ENCODE results near the gene OVCH1.

Gene OVCH1

DNA sequence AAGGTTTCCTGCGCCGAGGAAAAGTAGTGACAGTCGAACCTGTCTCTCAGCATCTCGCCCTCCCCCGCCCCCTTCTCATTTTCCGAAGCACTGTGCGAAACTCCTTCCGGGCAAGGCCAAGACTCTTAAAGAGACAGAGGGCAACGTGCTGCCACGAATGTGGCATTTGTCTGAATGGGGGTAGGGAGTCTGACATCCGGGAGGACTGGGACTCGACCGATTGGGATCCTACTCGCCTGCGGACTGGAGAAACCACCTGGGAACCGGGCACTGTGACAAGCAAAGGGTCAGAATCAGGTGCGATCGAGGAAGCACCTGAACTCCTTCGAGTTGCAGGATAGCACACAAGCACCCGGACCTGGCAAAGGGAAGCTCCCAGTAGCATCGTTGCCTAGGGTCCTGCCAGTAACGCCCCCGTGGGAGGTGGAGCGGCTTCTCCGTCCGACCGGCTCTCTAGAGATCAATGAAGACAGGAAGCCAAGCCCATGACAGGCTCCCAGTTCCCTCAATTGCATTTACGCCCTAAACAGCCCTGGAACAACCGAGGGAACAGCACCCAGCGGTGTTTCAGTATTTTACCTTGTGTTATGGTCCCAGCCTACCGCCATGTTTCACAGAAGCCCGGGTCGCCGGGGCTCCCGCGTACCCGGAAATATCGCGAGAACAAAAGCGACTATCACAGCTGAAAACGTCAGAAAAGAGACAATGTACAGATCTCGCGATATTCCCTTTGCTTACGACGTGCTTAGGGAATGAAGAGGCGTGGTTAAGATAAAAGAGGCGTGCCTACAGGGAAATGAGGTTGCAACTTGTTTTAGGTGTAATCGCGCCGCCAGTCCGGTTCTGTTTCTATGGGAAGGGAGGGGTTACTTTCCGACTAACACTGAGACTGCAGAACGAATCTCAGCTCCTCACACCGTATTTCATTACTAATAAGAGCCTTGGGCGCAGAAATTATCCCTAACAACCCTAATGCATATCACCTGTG lies 116.7 kb downstream of the OVCH1 start, which contains the start of gene ERGIC2:
ERGIC2 (minus strand) TSS at position 637 of the 988 bp plus-strand sequence. CDS start 9,539 bp downstream, outside the sequence.
- peak within 1 kb of the TSS; percentile 68 for H3K4me2 ChIP-seq (ENCODE audit: low read length)
- no peak for TF ChIP-seq CTCF (IDR thresholded peaks at IDR 0.05)
- H3K27me3 ChIP-seq (ENCODE audit: control insufficient read depth, insufficient read depth, low read length): no peaks in the 10 kb centered on the region
- no peaks in the 10 kb centered on the region for H3K9me3 ChIP-seq (ENCODE audit: control insufficient read depth, low read length)
- peaks cover 4% of the 10 kb centered on the region for H3K79me2 ChIP-seq
- peak within 1 kb of the TSS; percentile 95 for H2AFZ ChIP-seq
- H3K4me3 ChIP-seq (ENCODE audit: low read depth, low read length): peak within 1 kb of the TSS; percentile 96
- peak within 1 kb of the TSS; percentile 89 for H3K27ac ChIP-seq
- peaks cover 5% of the 10 kb centered on the region for H3K4me1 ChIP-seq
- peak within 1 kb of the TSS; percentile 73 for H3K9ac ChIP-seq
- no peaks in the 10 kb centered on the region for H3K36me3 ChIP-seq (ENCODE audit: control insufficient read depth, insufficient read depth, low read length)

Data from parathyroid adenoma (tissue), 2 donors.